ENCODE data around the gene ARHGAP23.

The ARHGAP23 gene, protein sequence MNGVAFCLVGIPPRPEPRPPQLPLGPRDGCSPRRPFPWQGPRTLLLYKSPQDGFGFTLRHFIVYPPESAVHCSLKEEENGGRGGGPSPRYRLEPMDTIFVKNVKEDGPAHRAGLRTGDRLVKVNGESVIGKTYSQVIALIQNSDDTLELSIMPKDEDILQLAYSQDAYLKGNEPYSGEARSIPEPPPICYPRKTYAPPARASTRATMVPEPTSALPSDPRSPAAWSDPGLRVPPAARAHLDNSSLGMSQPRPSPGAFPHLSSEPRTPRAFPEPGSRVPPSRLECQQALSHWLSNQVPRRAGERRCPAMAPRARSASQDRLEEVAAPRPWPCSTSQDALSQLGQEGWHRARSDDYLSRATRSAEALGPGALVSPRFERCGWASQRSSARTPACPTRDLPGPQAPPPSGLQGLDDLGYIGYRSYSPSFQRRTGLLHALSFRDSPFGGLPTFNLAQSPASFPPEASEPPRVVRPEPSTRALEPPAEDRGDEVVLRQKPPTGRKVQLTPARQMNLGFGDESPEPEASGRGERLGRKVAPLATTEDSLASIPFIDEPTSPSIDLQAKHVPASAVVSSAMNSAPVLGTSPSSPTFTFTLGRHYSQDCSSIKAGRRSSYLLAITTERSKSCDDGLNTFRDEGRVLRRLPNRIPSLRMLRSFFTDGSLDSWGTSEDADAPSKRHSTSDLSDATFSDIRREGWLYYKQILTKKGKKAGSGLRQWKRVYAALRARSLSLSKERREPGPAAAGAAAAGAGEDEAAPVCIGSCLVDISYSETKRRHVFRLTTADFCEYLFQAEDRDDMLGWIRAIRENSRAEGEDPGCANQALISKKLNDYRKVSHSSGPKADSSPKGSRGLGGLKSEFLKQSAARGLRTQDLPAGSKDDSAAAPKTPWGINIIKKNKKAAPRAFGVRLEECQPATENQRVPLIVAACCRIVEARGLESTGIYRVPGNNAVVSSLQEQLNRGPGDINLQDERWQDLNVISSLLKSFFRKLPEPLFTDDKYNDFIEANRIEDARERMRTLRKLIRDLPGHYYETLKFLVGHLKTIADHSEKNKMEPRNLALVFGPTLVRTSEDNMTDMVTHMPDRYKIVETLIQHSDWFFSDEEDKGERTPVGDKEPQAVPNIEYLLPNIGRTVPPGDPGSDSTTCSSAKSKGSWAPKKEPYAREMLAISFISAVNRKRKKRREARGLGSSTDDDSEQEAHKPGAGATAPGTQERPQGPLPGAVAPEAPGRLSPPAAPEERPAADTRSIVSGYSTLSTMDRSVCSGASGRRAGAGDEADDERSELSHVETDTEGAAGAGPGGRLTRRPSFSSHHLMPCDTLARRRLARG (N-terminal part only)

DNA sequence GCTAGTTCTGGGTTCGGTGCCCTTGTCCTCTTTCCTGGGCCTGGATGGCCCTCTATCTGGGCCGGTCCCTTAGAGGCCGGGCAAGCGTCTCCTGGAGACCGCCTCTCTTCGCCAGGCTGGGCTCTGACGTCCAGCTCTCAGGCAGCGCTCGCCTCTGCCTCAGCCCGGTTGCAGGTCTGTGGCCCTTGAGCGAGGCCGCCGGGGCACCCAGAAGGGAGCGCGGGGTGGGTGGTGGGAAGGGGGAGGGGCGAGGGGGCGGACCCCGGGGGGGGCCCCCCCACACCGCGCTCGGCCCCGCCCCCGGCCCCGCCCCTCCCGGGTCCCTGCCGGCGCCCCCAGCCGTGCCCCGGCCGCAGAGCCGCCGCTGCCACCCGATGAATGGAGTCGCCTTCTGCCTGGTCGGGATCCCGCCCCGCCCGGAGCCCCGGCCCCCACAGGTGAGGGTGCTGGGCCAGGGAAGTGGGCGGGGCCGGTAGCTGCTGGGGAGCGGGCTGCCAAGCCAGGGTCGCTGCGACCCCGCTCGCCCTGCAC, at the start of gene ARHGAP23:
Gene ARHGAP23, plus strand, starts transcription at position 353 of the 531 bp plus-strand sequence. Its CDS starts 22 bp downstream, at position 375.
- Histone ChIP-seq H3K9ac (ENCODE audit: low read depth, low read length) (peak within 1 kb of the TSS; percentile 71; the same call in 1 of the 2 replicates), H3K27me3 (ENCODE audit: insufficient read depth, low read length) (peaks cover 13% of the 10 kb centered on the region; the same call in 1 of the 2 replicates), H3K4me3 (ENCODE audit: low read length) (peak within 1 kb of the TSS; percentile 77), H3K4me1 (ENCODE audit: insufficient read depth, low read length) (peaks cover 27% of the 10 kb centered on the region), H3K36me3 (ENCODE audit: insufficient read depth, low read depth, low read length) (no peaks in the 10 kb centered on the region), H3K9me3 (ENCODE audit: insufficient read depth, low read depth, low read length) (no peaks in the 10 kb centered on the region), H3K27ac (ENCODE audit: low read length) (no peak within 1 kb of the TSS)

- Histone ChIP-seq H3K4me3 (ENCODE audit: low read length) (no peak overlapping the region), H3K4me1 (ENCODE audit: insufficient read depth, low read length) (no peaks in the 10 kb centered on the region), H3K36me3 (ENCODE audit: insufficient read depth, low read depth, low read length) (peaks cover 49% of the 10 kb centered on the region), H3K27ac (ENCODE audit: low read length) (no peak overlapping the region), H3K9me3 (ENCODE audit: insufficient read depth, low read depth, low read length) (no peaks in the 10 kb centered on the region), H3K27me3 (ENCODE audit: insufficient read depth, low read length) (no peaks in the 10 kb centered on the region), H3K9ac (ENCODE audit: low read depth, low read length) (no peak overlapping the region)
Measured at GRCh38 chr17:38379448-38379847, 48.8 kb upstream of the ARHGAP23 start.

DNA sequence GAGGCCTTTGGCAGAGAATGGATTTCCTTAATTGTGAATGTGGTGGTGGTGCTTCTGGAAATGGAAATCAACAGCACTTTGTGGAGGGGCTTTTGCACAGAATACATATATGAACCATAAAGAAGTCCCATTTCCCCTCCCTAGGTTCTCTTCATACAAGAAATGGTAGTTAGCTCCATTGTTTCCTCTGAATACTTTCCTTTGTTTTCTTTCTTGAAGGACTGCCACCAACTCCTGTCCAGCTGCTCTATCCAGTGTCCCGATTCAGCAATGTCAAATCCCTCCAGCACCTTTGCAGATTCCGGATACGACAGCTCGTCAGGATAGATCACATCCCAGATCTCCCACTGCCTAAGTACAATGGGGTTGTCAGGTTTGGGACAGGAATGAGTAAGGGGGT, 33.2 kb upstream of the ARHGAP23 start:
- H3K36me3 ChIP-seq (ENCODE audit: insufficient read depth, low read depth, low read length), result peaks cover 48% of the 10 kb centered on the region
- no peak overlapping the region for H3K27ac ChIP-seq (ENCODE audit: low read length)
- H3K9ac ChIP-seq (ENCODE audit: low read depth, low read length), result no peak overlapping the region
- no peaks in the 10 kb centered on the region for H3K9me3 ChIP-seq (ENCODE audit: insufficient read depth, low read depth, low read length)
- no peak overlapping the region for H3K4me3 ChIP-seq (ENCODE audit: low read length)
- H3K4me1 ChIP-seq (ENCODE audit: insufficient read depth, low read length), result no peaks in the 10 kb centered on the region
- H3K27me3 ChIP-seq (ENCODE audit: insufficient read depth, low read length), result no peaks in the 10 kb centered on the region

- Histone ChIP-seq H3K36me3 (ENCODE audit: insufficient read depth, low read depth, low read length) (peaks cover 70% of the 10 kb centered on the region), H3K27ac (ENCODE audit: low read length) (no peak overlapping the region)
Measured at GRCh38 chr17:38397227-38397626, 31.0 kb upstream of the ARHGAP23 start.

DNA sequence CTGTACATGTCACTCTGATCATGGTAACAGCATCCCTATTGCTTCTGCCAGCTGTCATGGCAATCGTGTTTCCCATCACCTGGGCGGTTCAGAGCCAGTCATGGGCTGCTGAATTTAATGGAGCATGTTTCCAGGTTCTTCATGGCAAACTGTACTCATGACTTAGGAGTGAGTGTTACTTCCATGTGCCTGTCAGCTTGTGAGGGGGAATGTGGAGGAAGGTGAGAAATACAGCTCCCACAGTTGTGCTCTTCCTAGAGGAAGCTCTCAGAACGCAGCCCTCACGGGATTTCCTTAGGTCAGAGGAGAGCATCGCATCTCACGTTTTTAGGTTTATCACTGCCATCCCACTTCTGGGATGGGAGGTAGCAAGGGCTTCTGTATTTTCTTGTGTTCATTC, 28.0 kb upstream of the ARHGAP23 start:
- no peaks in the 10 kb centered on the region for H3K27me3 ChIP-seq (ENCODE audit: insufficient read depth, low read length)
- no peak overlapping the region for H3K27ac ChIP-seq (ENCODE audit: low read length)
- H3K4me1 ChIP-seq (ENCODE audit: insufficient read depth, low read length), result peaks cover 18% of the 10 kb centered on the region; the same call in 1 of the 2 replicates
- H3K36me3 ChIP-seq (ENCODE audit: insufficient read depth, low read depth, low read length), result peaks cover 65% of the 10 kb centered on the region
- H3K9ac ChIP-seq (ENCODE audit: low read depth, low read length), result no peak overlapping the region
- no peaks in the 10 kb centered on the region for H3K9me3 ChIP-seq (ENCODE audit: insufficient read depth, low read depth, low read length)
- H3K4me3 ChIP-seq (ENCODE audit: low read length), result no peak overlapping the region

More at GRCh38 chr17:38397227-38397626, 31.0 kb upstream of the ARHGAP23 start:
- Histone ChIP-seq H3K9me3 (ENCODE audit: insufficient read depth, low read depth, low read length) (no peaks in the 10 kb centered on the region), H3K4me3 (ENCODE audit: low read length) (no peak overlapping the region), H3K27me3 (ENCODE audit: insufficient read depth, low read length) (no peaks in the 10 kb centered on the region), H3K9ac (ENCODE audit: low read depth, low read length) (no peak overlapping the region), H3K4me1 (ENCODE audit: insufficient read depth, low read length) (no peaks in the 10 kb centered on the region)

- H3K4me1 ChIP-seq (ENCODE audit: insufficient read depth, low read length), result peaks cover 18% of the 10 kb centered on the region; the same call in 1 of the 2 replicates
- H3K36me3 ChIP-seq (ENCODE audit: insufficient read depth, low read depth, low read length), result peaks cover 53% of the 10 kb centered on the region
- H3K27ac ChIP-seq (ENCODE audit: low read length), result no peak overlapping the region
- H3K4me3 ChIP-seq (ENCODE audit: low read length), result no peak overlapping the region
- H3K9me3 ChIP-seq (ENCODE audit: insufficient read depth, low read depth, low read length), result no peaks in the 10 kb centered on the region
- no peaks in the 10 kb centered on the region for H3K27me3 ChIP-seq (ENCODE audit: insufficient read depth, low read length)
- no peak overlapping the region for H3K9ac ChIP-seq (ENCODE audit: low read depth, low read length)
Measured at GRCh38 chr17:38401459-38401858, 26.8 kb upstream of the ARHGAP23 start.

GRCh38 chr17:38402897-38403296, 25.4 kb upstream of the ARHGAP23 start:
- peaks cover 39% of the 10 kb centered on the region for H3K36me3 ChIP-seq (ENCODE audit: insufficient read depth, low read depth, low read length)
- H3K27me3 ChIP-seq (ENCODE audit: insufficient read depth, low read length), result no peaks in the 10 kb centered on the region
- H3K9ac ChIP-seq (ENCODE audit: low read depth, low read length), result peak overlapping the region; percentile 10; the same call in 1 of the 2 replicates
- no peak overlapping the region for H3K27ac ChIP-seq (ENCODE audit: low read length)
- no peaks in the 10 kb centered on the region for H3K9me3 ChIP-seq (ENCODE audit: insufficient read depth, low read depth, low read length)
- H3K4me1 ChIP-seq (ENCODE audit: insufficient read depth, low read length), result peaks cover 18% of the 10 kb centered on the region; the same call in 1 of the 2 replicates
- H3K4me3 ChIP-seq (ENCODE audit: low read length), result no peak overlapping the region

DNA sequence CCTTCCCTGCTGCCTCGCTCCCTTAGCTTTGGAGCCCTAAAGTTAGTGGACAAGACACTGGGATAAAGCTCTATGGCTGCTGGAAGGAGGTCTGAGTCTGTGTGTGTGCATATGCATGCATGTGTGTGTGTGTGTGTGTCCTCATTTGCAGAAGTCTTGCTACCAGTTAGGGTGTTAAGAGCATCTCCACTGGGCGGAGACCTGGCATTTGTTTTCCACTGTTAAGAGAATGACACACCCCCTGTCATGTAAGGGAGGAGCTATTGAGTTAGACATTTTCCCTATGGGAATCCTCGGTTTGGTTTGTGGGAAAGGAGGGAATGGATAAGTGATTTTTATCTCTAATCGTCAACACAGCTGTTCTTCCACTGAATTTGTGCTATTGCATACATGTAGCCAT, 24.8 kb upstream of the ARHGAP23 start:
- H3K4me3 ChIP-seq (ENCODE audit: low read length), result peak overlapping the region; percentile 49

DNA sequence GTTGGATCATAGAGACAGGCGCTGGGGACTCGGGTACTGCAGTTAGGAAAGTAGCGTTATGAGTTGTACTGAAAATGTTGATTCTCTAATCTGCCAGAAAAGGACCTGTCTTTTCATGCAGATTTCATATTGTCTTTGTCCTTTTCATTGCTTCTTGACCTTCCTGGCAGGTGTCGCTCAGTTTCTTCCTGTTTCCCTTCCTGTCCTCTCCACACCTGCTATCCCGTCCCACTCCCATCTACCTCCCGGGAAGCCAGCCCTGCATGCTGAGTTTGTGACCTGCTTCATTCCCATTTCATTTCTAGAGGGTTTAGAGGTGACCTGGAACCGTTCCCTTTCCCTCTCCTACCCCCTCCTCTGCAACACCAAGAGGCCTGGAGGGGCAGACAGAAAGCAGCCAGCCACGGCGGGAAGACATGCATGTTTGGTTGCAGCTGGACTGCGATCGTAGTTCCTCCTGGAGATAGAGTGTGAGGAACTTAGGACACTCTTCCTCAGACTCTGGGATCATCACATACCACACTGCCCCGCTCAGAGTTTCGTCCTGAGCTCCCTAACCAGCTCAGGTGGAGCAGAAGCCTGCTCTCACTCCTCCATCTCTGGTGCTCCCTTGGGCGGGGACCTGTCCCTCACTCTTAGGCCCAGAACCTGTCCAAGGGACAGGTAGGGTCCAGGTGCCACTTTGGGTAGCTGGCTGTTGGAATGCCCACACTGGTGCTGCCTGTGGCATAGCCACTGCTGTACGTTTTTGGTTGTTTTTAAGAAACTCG, 23.9 kb upstream of the ARHGAP23 start:
- Histone ChIP-seq H3K4me1 (ENCODE audit: insufficient read depth, low read length) (peaks cover 18% of the 10 kb centered on the region; the same call in 1 of the 2 replicates), H3K36me3 (ENCODE audit: insufficient read depth, low read depth, low read length) (peaks cover 29% of the 10 kb centered on the region), H3K27me3 (ENCODE audit: insufficient read depth, low read length) (no peaks in the 10 kb centered on the region), H3K9me3 (ENCODE audit: insufficient read depth, low read depth, low read length) (no peaks in the 10 kb centered on the region), H3K9ac (ENCODE audit: low read depth, low read length) (peak overlapping the region; percentile 46; the same call in 1 of the 2 replicates), H3K27ac (ENCODE audit: low read length) (no peak overlapping the region), H3K4me3 (ENCODE audit: low read length) (peak overlapping the region; percentile 49)

More for the DNA sequence above, 24.8 kb upstream of the ARHGAP23 start:
- no peaks in the 10 kb centered on the region for H3K27me3 ChIP-seq (ENCODE audit: insufficient read depth, low read length)
- H3K9ac ChIP-seq (ENCODE audit: low read depth, low read length), result peak overlapping the region; percentile 46; the same call in 1 of the 2 replicates
- peak overlapping the region; percentile 19 for H3K27ac ChIP-seq (ENCODE audit: low read length)
- peaks cover 18% of the 10 kb centered on the region; the same call in 1 of the 2 replicates for H3K4me1 ChIP-seq (ENCODE audit: insufficient read depth, low read length)
- peaks cover 36% of the 10 kb centered on the region for H3K36me3 ChIP-seq (ENCODE audit: insufficient read depth, low read depth, low read length)
- no peaks in the 10 kb centered on the region for H3K9me3 ChIP-seq (ENCODE audit: insufficient read depth, low read depth, low read length)

- peaks cover 18% of the 10 kb centered on the region; the same call in 1 of the 2 replicates for H3K4me1 ChIP-seq (ENCODE audit: insufficient read depth, low read length)
- no peaks in the 10 kb centered on the region for H3K9me3 ChIP-seq (ENCODE audit: insufficient read depth, low read depth, low read length)
- no peaks in the 10 kb centered on the region for H3K27me3 ChIP-seq (ENCODE audit: insufficient read depth, low read length)
- peaks cover 16% of the 10 kb centered on the region for H3K36me3 ChIP-seq (ENCODE audit: insufficient read depth, low read depth, low read length)
- H3K4me3 ChIP-seq (ENCODE audit: low read length), result no peak overlapping the region
- no peak overlapping the region for H3K27ac ChIP-seq (ENCODE audit: low read length)
- H3K9ac ChIP-seq (ENCODE audit: low read depth, low read length), result no peak overlapping the region
Measured at GRCh38 chr17:38405654-38406053, 22.6 kb upstream of the ARHGAP23 start.

All from iPS-20b (cell line).